ENCODE data around the gene TADA3.
A peak's percentile ranks its signal among the peaks of the same experiment; 100 is the strongest.

The TADA3 gene

DNA sequence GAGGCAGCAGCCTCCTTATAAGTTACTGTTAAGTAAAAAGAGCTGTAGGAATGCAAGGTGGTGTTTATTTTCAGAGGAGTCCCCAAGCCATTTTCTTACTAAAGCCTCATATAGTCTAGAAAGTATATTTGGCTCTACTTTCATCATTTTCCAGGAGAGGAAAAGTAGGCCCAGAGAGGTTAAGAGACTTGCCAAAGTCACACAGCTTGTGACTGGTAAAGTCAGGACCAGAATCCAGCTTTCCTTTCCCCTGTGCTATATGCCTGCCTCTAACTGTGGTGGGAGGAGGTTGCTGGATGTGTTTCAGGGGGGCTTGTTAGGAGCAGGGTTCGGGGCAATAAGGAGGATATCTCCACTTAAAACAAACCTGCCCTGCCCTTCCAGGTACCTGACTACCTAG lies 49.7 kb downstream of the TADA3 start:
- Mint-ChIP-seq H3K27me3 (no peaks in the 10 kb centered on the region), H3K4me3 (no peak overlapping the region), H3K27ac (no peak overlapping the region), H3K4me1 (peaks cover 31% of the 10 kb centered on the region), H3K9me3 (no peaks in the 10 kb centered on the region)
- DNase-seq = no peak
- no peak for ATAC-seq

DNA sequence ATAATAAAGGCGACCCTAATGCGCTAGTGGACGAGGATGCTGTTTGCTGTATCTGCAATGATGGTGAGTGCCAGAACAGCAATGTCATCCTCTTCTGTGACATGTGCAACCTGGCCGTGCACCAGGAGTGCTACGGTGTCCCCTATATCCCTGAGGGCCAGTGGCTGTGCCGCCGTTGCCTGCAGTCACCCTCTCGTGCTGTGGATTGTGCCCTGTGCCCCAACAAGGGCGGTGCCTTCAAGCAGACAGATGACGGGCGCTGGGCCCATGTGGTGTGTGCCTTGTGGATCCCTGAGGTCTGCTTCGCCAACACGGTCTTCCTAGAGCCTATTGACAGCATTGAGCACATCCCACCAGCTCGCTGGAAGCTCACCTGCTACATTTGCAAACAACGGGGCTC lies 53.1 kb downstream of the TADA3 start:
- no peak overlapping the region for H3K4me3 Mint-ChIP-seq
- DNase-seq (no peak), ATAC-seq (no peak)
- no peak overlapping the region for H3K27ac Mint-ChIP-seq
- no peaks in the 10 kb centered on the region for H3K9me3 Mint-ChIP-seq
- no peaks in the 10 kb centered on the region for H3K27me3 Mint-ChIP-seq
- H3K4me1 Mint-ChIP-seq = peaks cover 36% of the 10 kb centered on the region

DNA sequence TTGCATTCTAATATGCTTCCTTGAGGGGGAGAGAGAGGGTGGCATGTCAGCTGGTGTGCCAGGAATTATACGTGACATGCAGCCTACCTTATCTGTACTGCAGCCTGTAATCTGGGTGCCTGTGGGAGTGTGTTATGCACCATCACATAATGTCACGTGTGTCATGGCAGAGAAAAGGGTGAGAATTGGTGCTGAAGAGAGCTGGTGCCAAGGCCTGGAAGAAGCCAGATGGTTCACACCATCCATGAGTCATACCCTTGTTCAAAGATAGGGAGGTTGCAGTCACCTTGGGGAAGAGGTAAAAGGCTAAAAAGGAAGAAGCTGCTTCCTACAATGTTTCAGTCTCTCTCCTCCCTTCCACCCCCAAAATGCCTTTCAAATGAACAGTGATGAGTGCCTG lies 55.4 kb downstream of the TADA3 start:
- Mint-ChIP-seq H3K27me3 (no peaks in the 10 kb centered on the region), H3K27ac (peak overlapping the region in 1 of 2 donors; percentile 19), H3K4me3 (no peak overlapping the region), H3K9me3 (no peaks in the 10 kb centered on the region), H3K4me1 (peaks cover 57% of the 10 kb centered on the region)
- DNase-seq (no peak), ATAC-seq (no peak)

GRCh38 chr3:9732740-9733115 lies 59.5 kb downstream of the TADA3 start:
- peak overlapping the region; percentile 91 to 98 for H3K27ac Mint-ChIP-seq
- DNase-seq = no peak
- ATAC-seq = no peak
- H3K9me3 Mint-ChIP-seq = no peaks in the 10 kb centered on the region
- H3K27me3 Mint-ChIP-seq = no peaks in the 10 kb centered on the region
- peaks cover 65% of the 10 kb centered on the region for H3K4me1 Mint-ChIP-seq
- peak overlapping the region; percentile 96 to 98 for H3K4me3 Mint-ChIP-seq

DNA sequence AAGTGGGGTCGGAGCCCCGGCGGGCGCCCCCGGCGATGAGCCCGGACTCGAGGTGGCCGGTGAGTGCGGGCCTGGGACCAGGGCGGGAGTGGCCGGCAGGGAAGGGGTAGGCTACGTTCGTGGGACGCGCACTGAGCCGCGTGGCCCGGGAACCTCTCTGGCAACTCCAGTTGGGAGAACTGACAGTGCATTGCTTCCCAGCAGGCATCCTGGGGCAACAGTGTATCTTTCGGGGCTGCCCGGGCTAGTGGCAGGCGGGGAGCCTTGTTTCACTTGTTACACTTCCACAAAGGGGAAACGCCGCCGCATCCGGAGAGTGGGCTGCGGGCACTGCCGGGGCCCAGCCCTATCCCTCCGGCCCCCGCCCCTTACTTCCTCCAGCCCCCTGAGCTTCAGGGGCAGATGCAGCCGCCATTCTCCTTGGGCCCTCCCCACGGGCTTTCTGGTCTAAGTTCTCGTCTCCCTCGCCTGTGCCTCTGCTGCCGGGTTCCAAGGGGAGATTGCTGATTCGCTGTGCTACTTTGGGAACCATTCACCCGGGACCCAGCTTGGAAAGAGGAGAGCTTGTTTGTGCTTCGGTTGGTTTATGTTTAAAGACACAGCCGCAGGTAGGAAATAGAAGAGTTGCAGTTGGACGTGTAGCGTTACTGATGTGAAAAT lies 60.1 kb downstream of the TADA3 start:
- Mint-ChIP-seq H3K27me3 (no peaks in the 10 kb centered on the region), H3K9me3 (no peaks in the 10 kb centered on the region), H3K4me3 (peak overlapping the region; percentile 96 to 98), H3K27ac (peak overlapping the region; percentile 91 to 98), H3K4me1 (peaks cover 67% of the 10 kb centered on the region)
- DNase-seq (peak; percentile 44 to 64), ATAC-seq (peak; percentile 18)

GRCh38 chr3:9731206-9732079 lies 60.8 kb downstream of the TADA3 start, which contains the start of gene BRPF1:
TSS of gene BRPF1 (plus strand) at chr3:9731735. CDS start at chr3:9734141, 2,406 bp downstream.
- H3K27me3 Mint-ChIP-seq = no peaks in the 10 kb centered on the region
- peak within 1 kb of the TSS; percentile 96 to 98 for H3K4me3 Mint-ChIP-seq
- DNase-seq = peak; percentile 98
- peaks cover 66% of the 10 kb centered on the region for H3K4me1 Mint-ChIP-seq
- peak within 1 kb of the TSS; percentile 99 to 100 for H3K27ac Mint-ChIP-seq
- H3K9me3 Mint-ChIP-seq = no peaks in the 10 kb centered on the region
- peak; percentile 95 for ATAC-seq

DNA sequence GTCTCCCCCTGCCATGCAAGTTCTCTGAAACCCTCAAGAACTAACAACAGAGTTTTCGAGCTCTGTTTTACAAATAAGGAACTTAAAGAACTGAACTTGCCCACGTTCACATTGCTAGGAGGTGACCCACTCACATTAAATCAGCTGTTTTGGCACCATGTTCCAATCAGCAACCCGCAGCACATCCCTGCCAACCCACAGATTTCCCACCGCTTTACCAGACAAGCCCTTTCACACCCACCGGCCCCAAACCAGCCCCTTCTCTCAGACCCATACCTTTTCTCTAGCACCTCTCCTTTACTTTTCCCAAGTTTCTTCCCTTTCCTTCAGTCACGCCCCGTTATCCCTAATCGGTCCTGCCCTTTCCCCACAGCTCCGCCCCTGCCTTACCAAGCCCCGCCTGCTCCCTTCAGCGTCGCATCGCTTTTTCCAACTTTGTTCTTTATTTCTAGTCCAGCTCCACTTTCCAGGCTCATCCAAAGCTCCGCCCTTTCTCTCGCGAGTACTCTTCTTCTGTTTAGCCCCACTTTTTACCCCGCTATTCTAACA lies 61.5 kb downstream of the TADA3 start:
- Mint-ChIP-seq H3K27me3 (no peaks in the 10 kb centered on the region), H3K4me3 (peak overlapping the region; percentile 84 to 87), H3K9me3 (no peaks in the 10 kb centered on the region), H3K27ac (peak overlapping the region in 1 of 2 donors; percentile 34), H3K4me1 (peaks cover 60% of the 10 kb centered on the region)
- DNase-seq (no peak), ATAC-seq (peak; percentile 44)

Data from stimulated activated naive CD8-positive, alpha-beta T cell treated with anti-CD3 and anti-CD28 coated beads, Interleukin-15, amount 100 ng/mL, for 72 hours (primary cell).